Activated CD4-positive, alpha-beta T cell treated with anti-CD3 and anti-CD28 coated beads for 36 hours (primary cell): ENCODE data around the gene BORCS5. TPM values are rescaled to one million over a fixed set of nuclear protein-coding genes. Genes with fewer than 3 reads are reported as not detected.
A peak's percentile ranks its signal among the peaks of the same experiment; 100 is the strongest.

ENCODE experiments used
- ATAC-seq: fragments of 200-7000 bp; cut with Tn5 transposase; one replicate; pipeline ENCODE4 v1.10.0; 2021; ENCODE audit warnings: mild to moderate bottlenecking, moderate library complexity
- CTCF ChIA-PET: fragments of 350-600 bp; sonication (Branson Sonifier 250); formaldehyde crosslinking; loops from one replicate; lab custom pipeline; 2021; ENCODE audit warnings: antibody characterized with exemption; lab: Charles Lee
- POLR2A ChIA-PET: fragments of 350-600 bp; sonication (Branson Sonifier 250); formaldehyde crosslinking; loops from one replicate; lab custom pipeline; 2021; ENCODE audit warnings: antibody characterized with exemption, inconsistent platforms; lab: Charles Lee
- DNase-seq: peaks from one replicate; pipeline ENCODE4 v3.0.0-alpha.2; 2020
- H3K27ac Mint-ChIP-seq: one replicate; pipeline ENCODE4 v1.8.0; 2021; ENCODE audit warnings: mixed read lengths
- H3K27me3 Mint-ChIP-seq: one replicate; pipeline ENCODE4 v1.8.0; 2021; ENCODE audit warnings: mixed read lengths
- H3K36me3 Mint-ChIP-seq: one replicate; pipeline ENCODE4 v1.8.0; 2021; ENCODE audit warnings: low read depth, mixed read lengths
- H3K4me1 Mint-ChIP-seq: one replicate; pipeline ENCODE4 v1.8.0; 2021; ENCODE audit warnings: mixed read lengths
- H3K4me3 Mint-ChIP-seq: one replicate; pipeline ENCODE4 v1.8.0; 2021; ENCODE audit warnings: mild to moderate bottlenecking, moderate library complexity, mixed read lengths
- H3K9me3 Mint-ChIP-seq: one replicate; pipeline ENCODE4 v1.8.0; 2021; ENCODE audit warnings: low read depth, mixed read lengths
- intact Hi-C, 2 experiments: fragments of 100-400 bp; cut with DNase I in 1 of 2; cut with micrococcal nuclease in 1 of 2; formaldehyde crosslinking; loops; one replicate each; pipeline versions ENCODE4 v1.14.2 to v1.15.1; 2022 to 2024; cut with DNase I, micrococcal nuclease
- total RNA-seq, 2 experiments: library from RNA; stranded (reverse); gene quantifications; one replicate each; pipeline ENCODE4 v1.2.3, GENCODE V29; 2021

Gene BORCS5
- total RNA-seq, 2 experiments from 2014 or later: 41.8 to 45.0 TPM

- ChIA-PET POLR2A (interaction anchor here (0.7 to 1.4 kb wide), 4 partner anchors 9 to 717 kb away, joined by 4 to 6 read pairs (median 4); no protein-coding TSS in a partner anchor), CTCF (interaction anchor here (0.9 to 1.1 kb wide), 2 partner anchors 74 to 78 kb away, joined by 3 read pairs; no protein-coding TSS in a partner anchor)
- intact Hi-C loops: loop anchor here in 1 of 2 experiments (5.0 kb wide), 1 partner anchor 234 kb away; the partner anchor contains the start of gene CDKN1B
- ATAC-seq (no peak), DNase-seq (no peak)
- H3K9me3 Mint-ChIP-seq: no peaks in the 10 kb centered on the region
- H3K4me1 Mint-ChIP-seq: peaks cover 78% of the 10 kb centered on the region
- peak overlapping the region; percentile 80 for H3K4me3 Mint-ChIP-seq
- no peaks in the 10 kb centered on the region for H3K27me3 Mint-ChIP-seq
- H3K36me3 Mint-ChIP-seq: peaks cover 69% of the 10 kb centered on the region
- peak overlapping the region; percentile 100 for H3K27ac Mint-ChIP-seq
These were observed 126.1 kb downstream of the BORCS5 start for GRCh38 chr12:12482959-12483358.

GRCh38 chr12:12483438-12483837 lies 126.6 kb downstream of the BORCS5 start:
- H3K4me1 Mint-ChIP-seq: peaks cover 81% of the 10 kb centered on the region
- H3K4me3 Mint-ChIP-seq: peak overlapping the region; percentile 80
- H3K27ac Mint-ChIP-seq: peak overlapping the region; percentile 91
- no peak for DNase-seq
- H3K9me3 Mint-ChIP-seq: no peaks in the 10 kb centered on the region
- ATAC-seq: no peak
- ChIA-PET CTCF (interaction anchor here (0.6 to 1.1 kb wide), 3 partner anchors 73 to 248 kb away, joined by 3 read pairs; no protein-coding TSS in a partner anchor), POLR2A (interaction anchor here (0.7 to 1.4 kb wide), 4 partner anchors 9 to 717 kb away, joined by 4 to 6 read pairs (median 4); no protein-coding TSS in a partner anchor)
- H3K36me3 Mint-ChIP-seq: peaks cover 70% of the 10 kb centered on the region
- intact Hi-C loops: loop anchor here in 1 of 2 experiments (5.0 kb wide), 1 partner anchor 234 kb away; the partner anchor contains the start of gene CDKN1B
- no peaks in the 10 kb centered on the region for H3K27me3 Mint-ChIP-seq

- ChIA-PET POLR2A (interaction anchor here (0.8 to 2.2 kb wide), 5 partner anchors 12 to 25 kb away, joined by 3 to 13 read pairs (median 4); no protein-coding TSS in a partner anchor), CTCF (interaction anchor here (0.8 to 2.9 kb wide), 7 partner anchors 11 to 210 kb away, joined by 3 to 12 read pairs (median 3); no protein-coding TSS in a partner anchor)
- peaks cover 49% of the 10 kb centered on the region for H3K36me3 Mint-ChIP-seq
- peaks cover 57% of the 10 kb centered on the region for H3K4me1 Mint-ChIP-seq
- peak overlapping the region; percentile 80 for H3K27ac Mint-ChIP-seq
- DNase-seq: no peak
- H3K9me3 Mint-ChIP-seq: no peaks in the 10 kb centered on the region
- peak; percentile 32 for ATAC-seq
- intact Hi-C loops: loop anchor here (2.0 kb wide), 2 partner anchors 14 to 18 kb away; no protein-coding TSS in a partner anchor
- no peaks in the 10 kb centered on the region for H3K27me3 Mint-ChIP-seq
- no peak overlapping the region for H3K4me3 Mint-ChIP-seq
These were observed 129.9 kb downstream of the BORCS5 start for GRCh38 chr12:12486661-12487240.

GRCh38 chr12:12487490-12487889 lies 130.6 kb downstream of the BORCS5 start:
- Mint-ChIP-seq H3K9me3 (no peaks in the 10 kb centered on the region), H3K36me3 (peaks cover 46% of the 10 kb centered on the region), H3K27me3 (no peaks in the 10 kb centered on the region), H3K27ac (peak overlapping the region; percentile 80), H3K4me3 (no peak overlapping the region), H3K4me1 (peaks cover 50% of the 10 kb centered on the region)
- ATAC-seq (no peak), DNase-seq (no peak)
- intact Hi-C loops: loop anchor here (2.0 kb wide), 2 partner anchors 13 to 17 kb away; no protein-coding TSS in a partner anchor
- POLR2A ChIA-PET: interaction anchor here (0.8 to 2.2 kb wide), 3 partner anchors 13 to 26 kb away, joined by 4 to 13 read pairs (median 4); no protein-coding TSS in a partner anchor
- CTCF ChIA-PET: interaction anchor here (0.8 to 2.9 kb wide), 6 partner anchors 10 to 249 kb away, joined by 3 to 12 read pairs (median 4); no protein-coding TSS in a partner anchor

- ATAC-seq: no peak
- Mint-ChIP-seq H3K36me3 (peaks cover 41% of the 10 kb centered on the region), H3K27ac (peak overlapping the region; percentile 80), H3K4me3 (no peak overlapping the region), H3K27me3 (no peaks in the 10 kb centered on the region), H3K9me3 (no peaks in the 10 kb centered on the region), H3K4me1 (peaks cover 44% of the 10 kb centered on the region)
- ChIA-PET POLR2A (interaction anchor here (1.7 to 2.2 kb wide), 2 partner anchors 14 to 27 kb away, joined by 4 to 13 read pairs; no protein-coding TSS in a partner anchor), CTCF (interaction anchor here (0.8 to 2.9 kb wide), 4 partner anchors 13 to 249 kb away, joined by 3 to 12 read pairs (median 4); no protein-coding TSS in a partner anchor)
- DNase-seq: no peak
- intact Hi-C loops: no loop called here
These were observed 131.4 kb downstream of the BORCS5 start for GRCh38 chr12:12488296-12488695.

GRCh38 chr12:12488823-12489550 lies 132.1 kb downstream of the BORCS5 start:
- POLR2A ChIA-PET: no interaction called here
- H3K27me3 Mint-ChIP-seq: no peaks in the 10 kb centered on the region
- CTCF ChIA-PET: interaction anchor here (1.6 kb wide), 1 partner anchor 15 kb away, joined by 4 read pairs; no protein-coding TSS in a partner anchor

GRCh38 chr12:12491606-12492005 lies 134.7 kb downstream of the BORCS5 start:
- H3K4me3 Mint-ChIP-seq: no peak overlapping the region
- CTCF ChIA-PET: interaction anchor here (0.6 to 1.7 kb wide), 3 partner anchors 12 to 100 kb away, joined by 3 to 5 read pairs (median 3); no protein-coding TSS in a partner anchor
- POLR2A ChIA-PET: interaction anchor here (1.1 kb wide), 1 partner anchor 30 kb away, joined by 4 read pairs; no protein-coding TSS in a partner anchor
- intact Hi-C loops: no loop called here
- ATAC-seq: peak; percentile 49
- no peak for DNase-seq
- H3K27me3 Mint-ChIP-seq: no peaks in the 10 kb centered on the region
- peaks cover 36% of the 10 kb centered on the region for H3K4me1 Mint-ChIP-seq
- no peaks in the 10 kb centered on the region for H3K9me3 Mint-ChIP-seq
- H3K27ac Mint-ChIP-seq: no peak overlapping the region
- H3K36me3 Mint-ChIP-seq: peaks cover 19% of the 10 kb centered on the region

More at GRCh38 chr12:12488823-12489550, 132.1 kb downstream of the BORCS5 start:
- intact Hi-C loops: no loop called here
- peaks cover 38% of the 10 kb centered on the region for H3K4me1 Mint-ChIP-seq
- H3K27ac Mint-ChIP-seq: peak overlapping the region; percentile 80
- peaks cover 36% of the 10 kb centered on the region for H3K36me3 Mint-ChIP-seq
- H3K4me3 Mint-ChIP-seq: no peak overlapping the region
- H3K9me3 Mint-ChIP-seq: no peaks in the 10 kb centered on the region
- DNase-seq: no peak
- ATAC-seq: peak; percentile 66

GRCh38 chr12:12492547-12492946 lies 135.7 kb downstream of the BORCS5 start:
- peaks cover 32% of the 10 kb centered on the region for H3K4me1 Mint-ChIP-seq
- ATAC-seq (no peak), DNase-seq (no peak)
- CTCF ChIA-PET: no interaction called here
- no peak overlapping the region for H3K4me3 Mint-ChIP-seq
- H3K27me3 Mint-ChIP-seq: no peaks in the 10 kb centered on the region
- POLR2A ChIA-PET: interaction anchor here (1.1 kb wide), 1 partner anchor 31 kb away, joined by 4 read pairs; no protein-coding TSS in a partner anchor
- intact Hi-C loops: no loop called here
- H3K9me3 Mint-ChIP-seq: no peaks in the 10 kb centered on the region
- no peak overlapping the region for H3K27ac Mint-ChIP-seq
- H3K36me3 Mint-ChIP-seq: peaks cover 15% of the 10 kb centered on the region

GRCh38 chr12:12495536-12495935 lies 138.7 kb downstream of the BORCS5 start:
- peaks cover 22% of the 10 kb centered on the region for H3K4me1 Mint-ChIP-seq
- CTCF ChIA-PET: interaction anchor here (0.7 to 1.3 kb wide), 2 partner anchors 8 to 526 kb away, joined by 3 read pairs; no protein-coding TSS in a partner anchor
- no peaks in the 10 kb centered on the region for H3K27me3 Mint-ChIP-seq
- no peak overlapping the region for H3K27ac Mint-ChIP-seq
- DNase-seq: no peak
- POLR2A ChIA-PET: no interaction called here
- intact Hi-C loops: no loop called here
- no peaks in the 10 kb centered on the region for H3K9me3 Mint-ChIP-seq
- no peak overlapping the region for H3K4me3 Mint-ChIP-seq
- H3K36me3 Mint-ChIP-seq: peaks cover 14% of the 10 kb centered on the region
- no peak for ATAC-seq

- Mint-ChIP-seq H3K36me3 (peaks cover 19% of the 10 kb centered on the region), H3K4me3 (no peak overlapping the region), H3K27me3 (no peaks in the 10 kb centered on the region), H3K27ac (no peak overlapping the region), H3K9me3 (no peaks in the 10 kb centered on the region), H3K4me1 (peaks cover 43% of the 10 kb centered on the region)
- intact Hi-C loops: no loop called here
- no peak for DNase-seq
- ChIA-PET POLR2A (no interaction called here), CTCF (interaction anchor here (0.6 to 1.4 kb wide), 2 partner anchors 14 to 291 kb away, joined by 3 read pairs; no protein-coding TSS in a partner anchor)
- ATAC-seq: no peak
These were observed 141.3 kb downstream of the BORCS5 start for GRCh38 chr12:12498210-12498609.
